ENCODE data around the gene TFAP2D. TPM values are rescaled to one million over a fixed set of nuclear protein-coding genes. Genes with fewer than 3 reads are reported as not detected.

Gene TFAP2D
- total and polyA plus RNA-seq, 12 donors = not detected

- Histone ChIP-seq H3K9me3 (replicated peaks in 1 of 3) (no peaks in the 10 kb centered on the region), H3K4me3 (no peak overlapping the region), H3K4me1 (replicated peaks in 1 of 2) (no peaks in the 10 kb centered on the region), H3K27ac (no peak overlapping the region), H3K36me3 (replicated peaks in 1 of 2) (no peaks in the 10 kb centered on the region), H3K27me3 (no peaks in the 10 kb centered on the region)
- no peak for TF ChIP-seq POLR2A (IDR thresholded peaks at IDR 0.05)
- TF ChIP-seq CTCF (IDR thresholded peaks at IDR 0.05) = no peak
- intact Hi-C loops (cut with DNase I) = no loop called here
- no peak for DNase-seq
- 53 to 82% (median 78%) methylated on average over 3 of the region's 3 CpGs for WGBS, 4 donors
Observed at GRCh38 chr6:50734488-50734887, 21.2 kb downstream of the TFAP2D start.

DNA sequence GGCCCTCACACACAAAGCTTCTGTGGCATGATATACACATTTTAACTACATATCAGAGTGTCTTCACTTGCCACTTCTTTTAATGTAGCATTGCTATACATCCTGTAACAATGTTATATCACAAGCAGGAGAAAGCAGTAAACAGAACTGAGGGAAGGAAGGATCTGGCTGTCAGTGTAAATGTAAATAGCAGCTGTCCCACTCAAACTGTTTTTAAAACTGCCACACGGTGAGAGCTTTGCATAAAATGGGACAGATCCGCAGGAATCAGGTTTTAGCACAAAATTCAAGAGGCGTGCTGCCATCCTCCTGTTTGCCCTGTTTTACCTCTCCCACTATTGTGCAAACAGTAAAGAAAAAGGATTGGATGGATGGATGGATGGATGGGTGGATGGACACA lies 28.8 kb downstream of the TFAP2D start:
- Histone ChIP-seq H3K36me3 (replicated peaks in 1 of 2) (no peaks in the 10 kb centered on the region), H3K9me3 (replicated peaks in 1 of 3) (no peaks in the 10 kb centered on the region), H3K27ac (no peak overlapping the region), H3K27me3 (no peaks in the 10 kb centered on the region), H3K4me1 (replicated peaks in 1 of 2) (no peaks in the 10 kb centered on the region), H3K4me3 (no peak overlapping the region)
- 48 to 61% (median 54%) methylated on average over 3 of the region's 3 CpGs for WGBS, 4 donors
- intact Hi-C loops (cut with DNase I) = no loop called here
- no peak for DNase-seq
- TF ChIP-seq CTCF (IDR thresholded peaks at IDR 0.05) (no peak), POLR2A (IDR thresholded peaks at IDR 0.05) (no peak)

DNA sequence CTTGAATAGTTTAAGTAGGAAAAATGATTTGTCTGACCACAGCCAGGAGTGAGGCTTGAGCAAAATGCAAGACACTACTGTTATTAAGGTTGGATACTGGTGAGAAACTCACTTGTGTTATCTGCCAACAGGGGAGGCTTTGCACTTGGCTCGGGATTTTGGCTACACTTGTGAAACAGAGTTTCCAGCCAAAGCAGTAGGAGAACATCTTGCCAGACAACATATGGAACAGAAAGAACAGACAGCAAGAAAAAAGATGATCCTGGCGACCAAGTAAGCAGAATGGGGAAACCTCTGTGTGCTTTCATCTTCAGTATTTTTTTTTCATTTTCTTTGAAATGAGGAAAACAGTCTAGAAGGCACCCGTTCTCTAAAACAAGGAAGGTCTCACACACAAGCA lies 31.6 kb downstream of the TFAP2D start:
- intact Hi-C loops (cut with DNase I) = no loop called here
- Histone ChIP-seq H3K4me1 (replicated peaks in 1 of 2) (no peaks in the 10 kb centered on the region), H3K27ac (no peak overlapping the region), H3K4me3 (no peak overlapping the region), H3K36me3 (replicated peaks in 1 of 2) (no peaks in the 10 kb centered on the region), H3K27me3 (no peaks in the 10 kb centered on the region), H3K9me3 (replicated peaks in 1 of 3) (no peaks in the 10 kb centered on the region)
- TF ChIP-seq CTCF (IDR thresholded peaks at IDR 0.05) (no peak), POLR2A (IDR thresholded peaks at IDR 0.05) (no peak)
- WGBS, 4 donors = 48 to 65% (median 56%) methylated on average over 3 of the region's 3 CpGs
- DNase-seq = no peak

GRCh38 chr6:50762798-50763197 lies 49.5 kb downstream of the TFAP2D start:
- no peaks in the 10 kb centered on the region for H3K9me3 ChIP-seq (replicated peaks in 1 of 3)
- no peak overlapping the region for H3K4me3 ChIP-seq
- H3K27me3 ChIP-seq = no peaks in the 10 kb centered on the region
- H3K36me3 ChIP-seq (replicated peaks in 1 of 2) = no peaks in the 10 kb centered on the region
- TF ChIP-seq POLR2A (IDR thresholded peaks at IDR 0.05) (no peak), CTCF (IDR thresholded peaks at IDR 0.05) (no peak)
- 64 to 78% (median 73%) methylated on average over 3 of the region's 3 CpGs for WGBS, 4 donors
- no peak for DNase-seq
- no peaks in the 10 kb centered on the region for H3K4me1 ChIP-seq (replicated peaks in 1 of 2)
- H3K27ac ChIP-seq = no peak overlapping the region
- intact Hi-C loops (cut with DNase I) = no loop called here

All from adrenal gland (tissue), 12 donors.